Parathyroid adenoma (tissue), 2 donors: ENCODE measurements around the gene CPSF7.
"Not testable (repeated sequence)": the region's sequence is repeated elsewhere in the genome, so short reads cannot be mapped to it uniquely, and the experiment has no call there.

ENCODE experiments used
- H2AFZ ChIP-seq: fragments of 300-600 bp; sonication (generic); one replicate; pipeline ENCODE4 v1.7.0; 2017; ENCODE audit warnings: antibody characterized with exemption, mild to moderate bottlenecking
- H3K27ac ChIP-seq: fragments of 300-600 bp; sonication (generic); one replicate; pipeline ENCODE4 v1.7.0; 2017
- H3K27me3 ChIP-seq: fragments of 300-600 bp; sonication (generic); one replicate; pipeline ENCODE4 v1.7.0; 2017; ENCODE audit warnings: low read length; ENCODE audit not compliant: control insufficient read depth, insufficient read depth
- H3K36me3 ChIP-seq: fragments of 300-600 bp; sonication (generic); one replicate; pipeline ENCODE4 v1.7.0; 2017; ENCODE audit warnings: low read length; ENCODE audit not compliant: control insufficient read depth, insufficient read depth
- H3K4me1 ChIP-seq: fragments of 300-600 bp; sonication (generic); one replicate; pipeline ENCODE4 v1.7.0; 2017; ENCODE audit warnings: control low read depth
- H3K4me2 ChIP-seq: fragments of 300-600 bp; sonication (generic); one replicate; pipeline ENCODE4 v1.7.0; 2017; ENCODE audit warnings: low read length
- H3K4me3 ChIP-seq: fragments of 300-600 bp; sonication (generic); one replicate; pipeline ENCODE4 v1.7.0; 2017; ENCODE audit warnings: low read depth, low read length
- H3K79me2 ChIP-seq: fragments of 300-600 bp; sonication (generic); one replicate; pipeline ENCODE4 v1.7.0; 2017; ENCODE audit warnings: control low read depth
- H3K9ac ChIP-seq: fragments of 300-600 bp; sonication (generic); one replicate; pipeline ENCODE4 v1.7.0; 2017; ENCODE audit warnings: mild to moderate bottlenecking
- H3K9me3 ChIP-seq: fragments of 300-600 bp; sonication (generic); one replicate; pipeline ENCODE4 v1.7.0; 2017; ENCODE audit warnings: low read length; ENCODE audit not compliant: control insufficient read depth
- CTCF ChIP-seq: fragments of 300-600 bp; sonication (generic); IDR thresholded peaks from one replicate; pipeline ENCODE4 v1.7.0; 2017; ENCODE audit warnings: antibody characterized with exemption, mild to moderate bottlenecking
- donor health status: primary hyperparathyroidism.

The CPSF7 gene

GRCh38 chr11:61445516-61445915, 15.7 kb upstream of the CPSF7 start:
- no peak for TF ChIP-seq CTCF
- no peaks in the 10 kb centered on the region for H3K9me3 ChIP-seq
- H3K27me3 ChIP-seq: no peaks in the 10 kb centered on the region
- H3K36me3 ChIP-seq: no peaks in the 10 kb centered on the region
- no peak overlapping the region for H3K9ac ChIP-seq
- no peak overlapping the region for H2AFZ ChIP-seq
- no peak overlapping the region for H3K4me2 ChIP-seq
- H3K79me2 ChIP-seq: peaks cover 6% of the 10 kb centered on the region
- no peaks in the 10 kb centered on the region for H3K4me1 ChIP-seq
- no peak overlapping the region for H3K4me3 ChIP-seq
- no peak overlapping the region for H3K27ac ChIP-seq

- no peak for TF ChIP-seq CTCF
- H3K36me3 ChIP-seq: no peaks in the 10 kb centered on the region
- H3K4me1 ChIP-seq: no peaks in the 10 kb centered on the region
- H2AFZ ChIP-seq: no peak overlapping the region
- no peak overlapping the region for H3K4me2 ChIP-seq
- no peaks in the 10 kb centered on the region for H3K9me3 ChIP-seq
- H3K79me2 ChIP-seq: peaks cover 12% of the 10 kb centered on the region
- H3K27me3 ChIP-seq: no peaks in the 10 kb centered on the region
- H3K9ac ChIP-seq: no peak overlapping the region
- H3K4me3 ChIP-seq: no peak overlapping the region
- H3K27ac ChIP-seq: no peak overlapping the region
Observed at GRCh38 chr11:61442616-61443015, 12.8 kb upstream of the CPSF7 start.

GRCh38 chr11:61439615-61440014, 9.8 kb upstream of the CPSF7 start:
- peaks cover 11% of the 10 kb centered on the region for H3K4me1 ChIP-seq
- H3K36me3 ChIP-seq: no peaks in the 10 kb centered on the region
- no peak overlapping the region for H3K27ac ChIP-seq
- H3K27me3 ChIP-seq: no peaks in the 10 kb centered on the region
- TF ChIP-seq CTCF: no peak
- H3K4me2 ChIP-seq: no peak overlapping the region
- no peak overlapping the region for H3K9ac ChIP-seq
- no peak overlapping the region for H2AFZ ChIP-seq
- no peaks in the 10 kb centered on the region for H3K9me3 ChIP-seq
- peaks cover 17% of the 10 kb centered on the region for H3K79me2 ChIP-seq
- H3K4me3 ChIP-seq: no peak overlapping the region

GRCh38 chr11:61437496-61437895, 7.7 kb upstream of the CPSF7 start:
- Histone ChIP-seq H3K9ac (no peak overlapping the region), H2AFZ (no peak overlapping the region), H3K4me3 (no peak overlapping the region), H3K79me2 (peaks cover 14% of the 10 kb centered on the region), H3K9me3 (no peaks in the 10 kb centered on the region), H3K36me3 (no peaks in the 10 kb centered on the region), H3K27ac (no peak overlapping the region), H3K27me3 (no peaks in the 10 kb centered on the region), H3K4me2 (no peak overlapping the region), H3K4me1 (peaks cover 11% of the 10 kb centered on the region)
- TF ChIP-seq CTCF: no peak

- H3K4me3 ChIP-seq: peak overlapping the region; percentile 92
- H2AFZ ChIP-seq, H3K27ac ChIP-seq, H3K9me3 ChIP-seq, H3K27me3 ChIP-seq, H3K36me3 ChIP-seq, H3K9ac ChIP-seq: not testable (repeated sequence)
- H3K4me2 ChIP-seq: peak overlapping the region; percentile 60
- peaks cover 12% of the 10 kb centered on the region for H3K4me1 ChIP-seq
- peaks cover 40% of the 10 kb centered on the region for H3K79me2 ChIP-seq
Observed at GRCh38 chr11:61430839-61431238, 1.1 kb upstream of the CPSF7 start.
